HL-60 (cell line): ENCODE data around the gene TBCD.

Experiments used
- POLR2AphosphoS5 ChIP-seq: IDR thresholded peaks from 2 replicates; pipeline ENCODE4 v1.6.1; 2012; ENCODE audit warnings: low read depth
- SPI1 ChIP-seq: IDR thresholded peaks from 2 replicates; pipeline ENCODE4 v1.6.1; 2012; ENCODE audit warnings: low read depth, mild to moderate bottlenecking, borderline replicate concordance
- TF ChIP-seq, protein P1 (sequence below): IDR thresholded peaks from one replicate; pipeline ENCODE4 v1.5.1; 2011; ENCODE audit warnings: low read length, control low read depth, inconsistent platforms; ENCODE audit not compliant: insufficient read depth

DNA sequence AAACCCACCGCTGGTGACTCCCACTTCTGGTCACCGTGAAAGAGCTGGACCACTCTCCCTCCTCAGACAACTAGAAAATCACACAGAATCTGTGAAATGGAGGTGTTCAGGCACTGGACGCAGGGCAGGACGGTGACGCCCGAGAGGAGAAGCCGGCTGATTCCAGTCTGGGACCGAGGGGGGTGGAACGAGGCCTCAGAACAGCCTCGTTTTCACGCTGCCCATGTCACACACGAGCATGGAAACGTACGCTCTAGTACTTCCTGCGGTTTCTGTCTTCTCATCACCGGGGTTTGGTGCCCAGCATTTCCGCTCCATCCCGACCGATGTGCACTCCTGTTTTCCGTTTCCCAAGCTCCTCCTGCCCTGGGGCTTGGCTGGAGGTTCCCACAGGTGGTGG is 225.7 kb downstream of the TBCD start:
- TF ChIP-seq, protein P1, sequence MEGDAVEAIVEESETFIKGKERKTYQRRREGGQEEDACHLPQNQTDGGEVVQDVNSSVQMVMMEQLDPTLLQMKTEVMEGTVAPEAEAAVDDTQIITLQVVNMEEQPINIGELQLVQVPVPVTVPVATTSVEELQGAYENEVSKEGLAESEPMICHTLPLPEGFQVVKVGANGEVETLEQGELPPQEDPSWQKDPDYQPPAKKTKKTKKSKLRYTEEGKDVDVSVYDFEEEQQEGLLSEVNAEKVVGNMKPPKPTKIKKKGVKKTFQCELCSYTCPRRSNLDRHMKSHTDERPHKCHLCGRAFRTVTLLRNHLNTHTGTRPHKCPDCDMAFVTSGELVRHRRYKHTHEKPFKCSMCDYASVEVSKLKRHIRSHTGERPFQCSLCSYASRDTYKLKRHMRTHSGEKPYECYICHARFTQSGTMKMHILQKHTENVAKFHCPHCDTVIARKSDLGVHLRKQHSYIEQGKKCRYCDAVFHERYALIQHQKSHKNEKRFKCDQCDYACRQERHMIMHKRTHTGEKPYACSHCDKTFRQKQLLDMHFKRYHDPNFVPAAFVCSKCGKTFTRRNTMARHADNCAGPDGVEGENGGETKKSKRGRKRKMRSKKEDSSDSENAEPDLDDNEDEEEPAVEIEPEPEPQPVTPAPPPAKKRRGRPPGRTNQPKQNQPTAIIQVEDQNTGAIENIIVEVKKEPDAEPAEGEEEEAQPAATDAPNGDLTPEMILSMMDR, result no peak
- TF ChIP-seq SPI1 (no peak), POLR2AphosphoS5 (no peak)
